PFSK-1 (cell line): ENCODE results near the gene CNIH2.

ENCODE experiments used
- FOXP2 ChIP-seq: optimal IDR thresholded peaks from 2 replicates; pipeline ENCODE3; 2011; ENCODE audit warnings: borderline replicate concordance, control low read depth, inconsistent platforms; ENCODE audit not compliant: insufficient read depth; ENCODE audit errors: extremely low read length, extremely low read depth
- POLR2AphosphoS5 ChIP-seq: IDR thresholded peaks from 2 replicates; pipeline ENCODE4 v1.6.1; 2012; ENCODE audit warnings: low read depth, mild to moderate bottlenecking, control low read depth, low read length, moderate library complexity
- REST ChIP-seq, 2 experiments: IDR thresholded peaks; 2 replicates each; pipeline versions ENCODE4 v1.6.1 to v1.8.0; 2011 to 2012; ENCODE audit warnings: low read depth in 2 of 2, low read length in 2 of 2, control low read depth in 1 of 2, inconsistent platforms in 1 of 2, mild to moderate bottlenecking in 1 of 2, moderate library complexity in 1 of 2; ENCODE audit not compliant: insufficient read depth in 1 of 2
- SIN3A ChIP-seq: IDR thresholded peaks from 2 replicates; pipeline ENCODE4 v1.6.1; 2012; ENCODE audit warnings: mild to moderate bottlenecking, low read length, moderate library complexity, borderline replicate concordance; ENCODE audit not compliant: insufficient read depth
- TAF1 ChIP-seq: IDR thresholded peaks from 2 replicates; pipeline ENCODE4 v1.6.1; 2012; ENCODE audit warnings: low read length, control low read depth, borderline replicate concordance; ENCODE audit not compliant: insufficient read depth

Gene CNIH2

GRCh38 chr11:66329165-66329673 is 51.2 kb downstream of the CNIH2 start:
- TF ChIP-seq FOXP2: no peak
- no peak for TF ChIP-seq REST (IDR thresholded peaks at IDR 0.05; ENCODE audit: insufficient read depth in 1 of 2, low read depth in 2 of 2, low read length in 2 of 2)
- no peak for TF ChIP-seq POLR2AphosphoS5
- TF ChIP-seq TAF1: no peak
- TF ChIP-seq SIN3A: no peak

GRCh38 chr11:66330931-66331330 is 53.0 kb downstream of the CNIH2 start:
- TF ChIP-seq TAF1: no peak
- TF ChIP-seq REST (IDR thresholded peaks at IDR 0.05; ENCODE audit: insufficient read depth in 1 of 2, low read depth in 2 of 2, low read length in 2 of 2): no peak
- no peak for TF ChIP-seq SIN3A
- TF ChIP-seq FOXP2: no peak
- no peak for TF ChIP-seq POLR2AphosphoS5

- TF ChIP-seq TAF1 (no peak), REST (IDR thresholded peaks at IDR 0.05; ENCODE audit: insufficient read depth in 1 of 2, low read depth in 2 of 2, low read length in 2 of 2) (no peak), POLR2AphosphoS5 (no peak), SIN3A (no peak), FOXP2 (no peak)
Measured at GRCh38 chr11:66331542-66332370, 53.8 kb downstream of the CNIH2 start.

GRCh38 chr11:66332371-66333219 is 54.6 kb downstream of the CNIH2 start:
- TF ChIP-seq POLR2AphosphoS5 (no peak), SIN3A (no peak), REST (IDR thresholded peaks at IDR 0.05; ENCODE audit: insufficient read depth in 1 of 2, low read depth in 2 of 2, low read length in 2 of 2) (no peak), TAF1 (no peak), FOXP2 (no peak)
